IMR-90 (cell line): ENCODE measurements around the gene JAKMIP3.

Experiments used
- BHLHE40 ChIP-seq: fragments of 150-350 bp; IDR thresholded peaks from 2 replicates; pipeline ENCODE4 v1.6.1; 2016; ENCODE audit warnings: mild to moderate bottlenecking, low read depth, low read length
- FOS ChIP-seq: fragments of 150-350 bp; IDR thresholded peaks from 2 replicates; pipeline ENCODE4 v1.6.1; 2016; ENCODE audit warnings: low read depth, low read length
- MAFK ChIP-seq: IDR thresholded peaks from 2 replicates; pipeline ENCODE4 v1.6.1; 2012; ENCODE audit warnings: low read depth, low read length, improper control_type of control experiment
- NFE2L2 ChIP-seq: fragments of 150-350 bp; IDR thresholded peaks from 2 replicates; pipeline ENCODE4 v1.6.1; 2016; ENCODE audit warnings: low read depth, mild to moderate bottlenecking, low read length
- POLR2A ChIP-seq: IDR thresholded peaks from 2 replicates; pipeline ENCODE4 v1.6.1; 2012; ENCODE audit warnings: mild to moderate bottlenecking, low read depth, low read length
- RAD21 ChIP-seq: IDR thresholded peaks from 2 replicates; pipeline ENCODE4 v1.6.1; 2012; ENCODE audit warnings: low read length, improper control_type of control experiment
- RCOR1 ChIP-seq: IDR thresholded peaks from 2 replicates; pipeline ENCODE4 v1.6.1; 2012; ENCODE audit warnings: mild to moderate bottlenecking, low read length, improper control_type of control experiment; ENCODE audit not compliant: insufficient replicate concordance
- RFX5 ChIP-seq: IDR thresholded peaks from 2 replicates; pipeline ENCODE4 v1.8.0; 2012; ENCODE audit warnings: low read depth, mild to moderate bottlenecking, low read length, moderate library complexity
- TF ChIP-seq, protein P1 (sequence below): conservative IDR thresholded peaks from 2 replicates; pipeline ENCODE4 v1.5.1; 2012; ENCODE audit warnings: mild to moderate bottlenecking, low read depth, low read length, improper control_type of control experiment
- TF ChIP-seq, protein P2 (sequence below): fragments of 150-350 bp; IDR thresholded peaks from 2 replicates; pipeline ENCODE4 v1.6.1; 2016; ENCODE audit warnings: low read depth, mild to moderate bottlenecking, low read length, moderate library complexity, borderline replicate concordance
- TF ChIP-seq, protein P3 (sequence below): fragments of 150-350 bp; IDR thresholded peaks from 2 replicates; pipeline ENCODE4 v1.6.1; 2017; ENCODE audit warnings: mild to moderate bottlenecking, antibody characterized with exemption, low read length, low read depth

DNA sequence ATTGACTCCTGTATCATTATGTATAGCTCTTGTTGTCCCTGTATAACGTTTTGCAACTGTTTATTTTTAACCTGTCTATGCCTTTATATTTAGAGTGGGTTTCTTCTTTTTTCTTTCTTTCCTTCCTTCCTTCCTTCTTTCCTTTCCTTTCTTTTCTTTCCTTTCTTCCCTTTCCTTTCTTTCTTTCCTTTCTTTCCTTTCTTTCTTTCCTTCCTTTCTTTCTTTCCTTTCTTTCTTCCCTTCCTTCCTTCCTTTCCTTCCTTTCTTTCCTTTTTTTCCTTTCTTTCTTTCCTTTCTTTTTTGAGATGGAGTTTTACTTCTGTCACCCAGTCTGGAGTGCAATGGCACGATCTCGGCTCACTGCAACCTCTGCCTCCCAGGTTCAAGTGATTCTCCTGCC is 5.9 kb downstream of the JAKMIP3 start:
- TF ChIP-seq BHLHE40 (no peak), RCOR1 (no peak), RAD21 (no peak), POLR2A (no peak), MAFK (no peak), NFE2L2 (no peak), FOS (no peak), RFX5 (no peak)
- TF ChIP-seq, protein P1, sequence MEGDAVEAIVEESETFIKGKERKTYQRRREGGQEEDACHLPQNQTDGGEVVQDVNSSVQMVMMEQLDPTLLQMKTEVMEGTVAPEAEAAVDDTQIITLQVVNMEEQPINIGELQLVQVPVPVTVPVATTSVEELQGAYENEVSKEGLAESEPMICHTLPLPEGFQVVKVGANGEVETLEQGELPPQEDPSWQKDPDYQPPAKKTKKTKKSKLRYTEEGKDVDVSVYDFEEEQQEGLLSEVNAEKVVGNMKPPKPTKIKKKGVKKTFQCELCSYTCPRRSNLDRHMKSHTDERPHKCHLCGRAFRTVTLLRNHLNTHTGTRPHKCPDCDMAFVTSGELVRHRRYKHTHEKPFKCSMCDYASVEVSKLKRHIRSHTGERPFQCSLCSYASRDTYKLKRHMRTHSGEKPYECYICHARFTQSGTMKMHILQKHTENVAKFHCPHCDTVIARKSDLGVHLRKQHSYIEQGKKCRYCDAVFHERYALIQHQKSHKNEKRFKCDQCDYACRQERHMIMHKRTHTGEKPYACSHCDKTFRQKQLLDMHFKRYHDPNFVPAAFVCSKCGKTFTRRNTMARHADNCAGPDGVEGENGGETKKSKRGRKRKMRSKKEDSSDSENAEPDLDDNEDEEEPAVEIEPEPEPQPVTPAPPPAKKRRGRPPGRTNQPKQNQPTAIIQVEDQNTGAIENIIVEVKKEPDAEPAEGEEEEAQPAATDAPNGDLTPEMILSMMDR, result no peak
- TF ChIP-seq, protein P2, sequence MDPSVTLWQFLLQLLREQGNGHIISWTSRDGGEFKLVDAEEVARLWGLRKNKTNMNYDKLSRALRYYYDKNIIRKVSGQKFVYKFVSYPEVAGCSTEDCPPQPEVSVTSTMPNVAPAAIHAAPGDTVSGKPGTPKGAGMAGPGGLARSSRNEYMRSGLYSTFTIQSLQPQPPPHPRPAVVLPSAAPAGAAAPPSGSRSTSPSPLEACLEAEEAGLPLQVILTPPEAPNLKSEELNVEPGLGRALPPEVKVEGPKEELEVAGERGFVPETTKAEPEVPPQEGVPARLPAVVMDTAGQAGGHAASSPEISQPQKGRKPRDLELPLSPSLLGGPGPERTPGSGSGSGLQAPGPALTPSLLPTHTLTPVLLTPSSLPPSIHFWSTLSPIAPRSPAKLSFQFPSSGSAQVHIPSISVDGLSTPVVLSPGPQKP, result no peak
- TF ChIP-seq, protein P3, sequence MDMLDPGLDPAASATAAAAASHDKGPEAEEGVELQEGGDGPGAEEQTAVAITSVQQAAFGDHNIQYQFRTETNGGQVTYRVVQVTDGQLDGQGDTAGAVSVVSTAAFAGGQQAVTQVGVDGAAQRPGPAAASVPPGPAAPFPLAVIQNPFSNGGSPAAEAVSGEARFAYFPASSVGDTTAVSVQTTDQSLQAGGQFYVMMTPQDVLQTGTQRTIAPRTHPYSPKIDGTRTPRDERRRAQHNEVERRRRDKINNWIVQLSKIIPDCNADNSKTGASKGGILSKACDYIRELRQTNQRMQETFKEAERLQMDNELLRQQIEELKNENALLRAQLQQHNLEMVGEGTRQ, result no peak
